8988T (cell line): ENCODE measurements around the gene SLC9A1.
"Not testable (repeated sequence)": the region's sequence is repeated elsewhere in the genome, so short reads cannot be mapped to it uniquely, and the experiment has no call there.

Experiments used
- DNase-seq: peaks from one replicate; pipeline ENCODE4 v3.0.0; 2011

The SLC9A1 gene

DNA sequence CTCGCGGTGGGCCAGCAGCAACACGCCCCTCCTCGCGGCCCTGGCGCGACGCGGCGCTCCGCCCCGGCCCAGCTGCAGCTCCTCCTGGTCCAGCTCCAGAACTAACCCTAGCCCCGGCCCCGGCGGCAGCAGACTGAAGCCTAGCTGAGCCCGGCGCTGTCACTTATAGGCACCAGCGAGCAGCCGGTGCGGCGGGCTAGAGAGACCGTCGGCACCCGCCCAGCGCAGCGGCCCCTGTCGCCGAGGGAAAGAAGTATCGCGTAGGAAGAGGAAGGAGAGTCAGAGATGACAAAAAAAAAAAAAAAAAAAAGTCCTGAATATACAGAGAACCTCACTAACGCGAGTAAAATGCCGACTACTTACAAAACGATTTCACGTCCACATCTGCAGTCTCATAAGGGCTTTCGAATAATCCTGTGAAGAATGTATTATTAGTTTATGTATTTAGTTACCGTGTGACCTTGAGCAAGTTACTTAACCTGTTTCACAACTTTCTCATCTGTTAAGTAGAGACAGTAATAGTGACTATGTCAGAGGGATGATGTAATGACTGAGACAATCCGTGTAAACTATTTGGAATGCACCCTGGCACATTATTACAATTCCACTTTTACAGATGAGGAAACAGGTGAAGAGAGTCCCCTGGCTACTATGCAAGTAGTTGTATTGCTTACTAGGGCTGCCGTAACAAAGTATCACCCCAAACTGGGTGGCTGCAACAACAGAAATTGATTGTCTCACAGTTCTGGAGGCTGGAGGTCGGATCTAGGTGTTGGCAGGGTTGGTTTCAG, at the start of gene SLC9A1:
SLC9A1 (minus strand) TSS at position 135 of the 791 bp plus-strand sequence. CDS start 791 bp downstream, outside the sequence.
- DNase-seq = peak; percentile 46

DNA sequence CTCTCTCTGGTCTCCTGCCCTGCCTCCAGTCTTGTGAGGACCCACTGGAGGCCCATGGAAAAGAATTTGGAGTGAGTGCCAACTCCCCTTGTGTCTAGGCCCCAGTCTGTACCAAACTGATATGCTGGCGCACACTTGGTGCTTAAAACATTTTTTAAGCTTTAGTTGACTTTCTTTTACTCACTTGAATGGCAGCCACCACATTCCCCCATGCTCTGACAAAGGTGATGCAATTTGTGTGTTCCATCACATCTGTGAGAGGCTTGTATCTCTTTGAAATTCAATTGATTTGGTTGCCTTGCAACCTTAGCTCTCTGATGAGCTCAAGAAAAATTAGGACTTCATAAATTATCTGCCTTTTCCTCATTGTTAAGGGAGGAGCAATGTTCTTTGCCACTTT, 49.0 kb upstream of the SLC9A1 start:
- no peak for DNase-seq

DNA sequence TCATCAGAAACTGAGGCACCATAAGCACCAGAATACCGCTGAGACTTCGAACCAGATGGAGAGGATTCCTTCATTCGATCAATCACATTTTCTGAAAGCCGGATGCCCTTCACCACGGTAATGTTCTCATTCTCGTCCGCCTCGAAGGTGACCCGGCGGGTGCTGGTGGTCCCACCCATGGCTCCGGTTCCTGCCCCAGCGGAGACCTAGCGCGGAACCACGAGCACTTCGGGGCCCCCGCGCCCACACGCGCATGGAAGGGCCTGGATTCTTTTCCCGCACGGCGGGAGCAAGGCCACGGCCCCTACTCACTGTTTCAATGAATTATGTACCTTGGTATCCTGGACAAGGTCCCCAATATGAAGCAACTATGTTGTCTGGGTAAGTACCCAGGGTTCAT, 46.4 kb upstream of the SLC9A1 start:
- DNase-seq = no peak

DNA sequence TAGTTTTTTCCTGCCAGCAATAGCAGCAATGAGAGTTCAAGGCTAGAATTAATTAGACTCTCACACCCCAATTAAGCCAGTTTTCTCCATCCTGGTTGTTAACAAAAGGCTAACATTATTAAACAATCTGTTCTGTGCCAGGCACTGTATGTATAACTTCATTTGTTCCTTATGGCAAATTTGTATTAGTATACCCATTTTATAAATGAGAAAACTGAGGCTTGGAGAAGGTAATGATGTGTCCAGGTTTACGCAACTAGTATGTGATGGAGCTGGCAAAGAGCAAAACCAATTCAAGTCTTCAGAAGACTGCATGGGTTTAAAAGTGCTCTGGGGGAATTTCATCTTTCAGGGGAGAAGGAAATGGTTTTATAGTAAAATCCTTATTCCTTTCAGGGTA, 38.3 kb upstream of the SLC9A1 start:
- no peak for DNase-seq

DNA sequence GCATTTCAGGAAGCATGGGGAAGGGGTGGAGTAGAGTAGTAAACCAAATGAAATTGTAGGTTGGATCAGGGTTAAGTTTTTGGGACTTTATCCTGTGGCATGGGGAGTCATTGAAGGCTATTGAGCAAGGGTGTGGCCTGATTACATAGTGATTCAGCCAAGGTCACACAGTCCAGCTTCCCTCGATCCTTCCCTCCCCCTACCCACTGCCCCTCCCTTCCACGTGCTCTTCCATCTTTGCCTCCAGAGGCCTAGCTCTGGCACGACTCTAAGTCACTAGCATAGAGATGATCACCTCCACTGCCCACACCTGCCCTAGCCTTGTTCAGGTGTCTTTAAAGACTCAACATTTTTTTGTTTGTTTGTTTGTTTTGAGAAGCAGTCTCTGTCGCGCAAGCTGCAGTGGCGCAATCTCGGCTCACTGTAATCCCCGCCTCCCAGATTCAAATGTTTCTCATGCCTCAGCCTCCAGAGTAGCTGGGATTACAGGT, 37.2 kb upstream of the SLC9A1 start:
- no peak for DNase-seq

DNA sequence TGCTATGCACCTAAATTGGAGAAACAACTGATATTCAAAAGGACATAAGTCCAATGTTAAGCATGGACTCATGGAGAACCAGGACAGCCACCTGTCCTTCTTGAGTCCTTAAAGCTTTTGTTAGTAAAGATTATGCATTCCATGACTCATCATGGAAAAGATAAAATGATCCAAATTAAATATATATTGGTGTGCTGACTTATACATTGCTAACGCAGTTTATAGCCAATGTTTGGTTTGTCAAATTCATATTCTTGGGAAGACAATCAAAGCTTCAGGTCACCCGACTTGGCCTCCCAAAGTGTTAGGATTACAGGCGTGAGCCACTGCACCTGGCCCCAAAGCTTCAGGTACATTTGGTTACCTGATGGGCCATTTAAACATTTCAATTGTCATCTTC, 29.7 kb upstream of the SLC9A1 start:
- DNase-seq = not testable (repeated sequence)

DNA sequence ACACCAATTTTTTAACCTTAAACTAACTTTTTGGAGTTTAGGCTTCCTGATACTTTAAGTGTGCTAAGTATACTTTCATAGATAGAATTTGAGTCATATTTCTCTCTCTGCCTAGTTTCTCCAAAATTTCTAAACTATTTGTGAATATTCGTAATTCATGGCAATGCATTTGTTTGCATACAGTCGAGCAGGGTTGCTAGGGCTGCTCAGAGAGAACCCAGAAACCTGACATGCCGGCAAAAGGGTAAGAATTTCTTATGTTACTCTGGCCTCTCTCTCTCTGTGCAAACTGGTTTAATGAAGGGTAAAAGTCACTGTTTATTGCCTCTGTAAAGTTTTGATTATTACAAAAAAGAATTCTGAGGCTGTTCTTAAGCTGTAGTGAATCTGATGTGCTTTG, 25.1 kb upstream of the SLC9A1 start:
- no peak for DNase-seq

DNA sequence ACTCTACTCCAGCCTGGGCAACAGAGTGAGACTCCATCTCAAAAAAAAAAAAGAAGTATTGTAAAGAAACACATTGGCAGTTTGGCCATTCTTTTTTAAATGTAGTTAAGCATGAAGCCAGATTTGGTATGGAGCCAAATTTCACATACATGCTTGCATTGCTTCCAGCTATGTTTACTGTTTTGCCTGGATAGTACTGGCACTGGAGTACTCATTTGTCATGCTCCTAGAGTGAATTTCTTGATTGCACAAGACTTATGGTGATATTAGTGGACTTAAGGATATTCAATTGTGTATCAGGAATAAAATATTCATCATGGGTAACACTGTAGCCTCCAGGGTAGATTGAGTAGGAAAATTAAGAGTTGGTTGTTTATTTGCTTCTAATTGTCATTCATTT, 24.5 kb upstream of the SLC9A1 start:
- DNase-seq = no peak

DNA sequence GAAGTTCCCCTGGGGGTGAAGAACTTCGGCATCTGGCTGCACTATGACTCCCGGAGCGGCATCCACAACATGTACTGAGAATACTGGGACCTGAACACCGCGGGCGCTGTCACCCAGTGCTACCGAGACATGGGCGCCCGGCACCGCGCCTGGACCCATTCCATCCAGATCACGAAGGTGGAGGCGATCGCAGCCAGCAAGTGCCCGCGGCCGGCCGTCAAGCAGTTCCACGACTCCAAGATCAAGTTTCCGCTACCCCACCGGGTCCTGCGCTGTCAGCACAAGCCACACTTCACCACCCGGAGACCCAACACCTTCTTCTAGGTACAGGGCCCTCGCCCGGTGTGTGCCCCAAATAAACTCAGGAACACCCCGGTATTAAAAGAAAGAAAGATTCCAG, 22.0 kb upstream of the SLC9A1 start:
- DNase-seq = no peak

DNA sequence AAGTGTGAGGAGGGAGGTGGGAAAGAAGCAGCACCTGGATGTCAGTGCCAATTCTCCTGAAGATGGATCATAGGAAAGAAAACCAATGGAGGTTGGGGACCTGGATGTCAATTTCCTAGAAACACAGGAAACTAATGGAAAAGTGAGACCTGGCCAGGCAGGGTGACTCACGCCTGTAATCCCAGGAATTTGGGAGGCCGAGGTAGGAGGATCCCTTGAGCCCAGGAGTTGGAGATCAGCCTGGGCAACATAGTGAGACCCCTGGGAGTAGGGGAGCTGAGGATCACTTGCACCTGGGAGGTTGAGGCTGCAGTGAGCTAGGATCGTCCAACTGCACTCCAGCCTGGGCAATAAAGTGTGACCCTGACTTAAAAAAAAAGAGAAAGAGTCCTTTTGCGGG, 21.4 kb upstream of the SLC9A1 start:
- no peak for DNase-seq

DNA sequence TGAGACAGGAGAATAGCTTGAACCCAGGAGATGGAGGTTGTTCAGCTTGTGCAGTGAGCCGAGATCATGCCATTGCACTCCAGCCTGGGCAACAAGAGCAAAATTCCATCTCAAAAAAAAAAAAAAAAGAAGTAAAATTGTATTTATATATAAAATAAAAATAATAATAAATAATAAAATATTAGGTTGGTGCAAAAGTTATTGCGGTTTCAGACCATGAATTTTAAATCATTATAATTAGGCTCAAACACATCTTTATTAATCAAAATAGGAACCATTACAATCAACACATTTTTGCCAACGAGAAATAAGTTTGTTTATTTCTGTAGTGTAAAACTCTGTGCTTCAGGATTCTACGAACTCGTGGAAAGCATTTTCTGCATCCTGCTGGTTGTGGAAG, 18.1 kb upstream of the SLC9A1 start:
- not testable (repeated sequence) for DNase-seq

DNA sequence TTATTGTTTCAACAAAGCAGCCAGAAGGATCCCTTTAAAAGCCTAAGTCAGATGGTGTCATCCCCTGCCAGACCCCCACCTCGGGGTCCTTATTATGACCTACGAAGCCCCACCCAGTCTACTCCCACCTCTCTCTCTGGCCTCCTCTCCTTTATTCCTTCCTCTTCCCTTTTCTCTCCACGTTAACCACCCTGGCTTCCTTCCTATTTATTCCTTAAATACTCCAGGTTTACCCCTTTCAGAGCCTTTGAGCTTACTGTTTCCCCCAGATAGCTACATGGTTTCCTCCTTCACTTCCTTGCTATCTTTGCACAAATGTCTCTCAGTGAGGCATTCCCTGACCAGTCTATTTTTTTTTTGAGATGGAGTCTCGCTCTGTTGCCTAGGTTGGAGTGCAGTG, 12.0 kb upstream of the SLC9A1 start:
- no peak for DNase-seq

DNA sequence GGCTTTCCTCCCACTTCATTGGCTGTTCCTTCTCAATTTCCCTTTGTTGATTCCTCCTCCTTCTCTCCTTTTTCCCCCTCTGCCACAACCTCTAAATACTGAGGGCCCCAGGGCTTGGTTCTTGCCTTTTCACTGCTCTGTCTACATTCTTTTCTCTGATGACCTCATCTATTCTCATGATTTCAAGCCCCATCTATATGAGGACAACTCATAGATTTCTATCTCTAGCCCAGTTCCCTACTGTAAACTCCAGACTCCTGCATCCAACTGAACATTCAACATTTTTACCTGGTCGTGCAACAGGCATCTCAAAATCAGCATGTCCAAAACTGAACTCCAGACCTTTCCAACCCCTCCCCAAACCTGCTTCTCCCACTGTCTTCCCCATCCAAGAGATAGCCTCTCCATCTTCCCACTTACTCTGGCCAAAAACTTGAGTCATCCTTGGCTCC, 11.5 kb upstream of the SLC9A1 start:
- no peak for DNase-seq

DNA sequence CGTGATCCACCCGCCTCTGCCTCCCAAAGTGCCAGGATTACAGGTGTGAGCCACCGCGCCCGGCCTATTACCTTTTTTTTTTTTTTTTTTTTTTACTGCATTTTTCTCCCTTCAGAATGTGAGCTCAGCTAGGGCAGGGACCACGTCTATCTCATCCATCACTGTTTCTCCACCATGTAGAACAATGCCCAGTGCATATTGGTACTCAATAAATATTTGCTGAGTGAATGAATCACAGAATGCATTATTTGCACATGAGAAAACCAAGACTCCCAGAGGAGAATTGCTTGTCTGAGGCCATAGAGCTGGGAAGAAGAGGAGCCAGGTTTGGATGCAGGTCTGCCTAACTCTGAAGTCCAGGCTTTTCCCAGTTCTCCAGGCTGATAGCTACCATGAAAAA, 8.2 kb upstream of the SLC9A1 start:
- DNase-seq = no peak

DNA sequence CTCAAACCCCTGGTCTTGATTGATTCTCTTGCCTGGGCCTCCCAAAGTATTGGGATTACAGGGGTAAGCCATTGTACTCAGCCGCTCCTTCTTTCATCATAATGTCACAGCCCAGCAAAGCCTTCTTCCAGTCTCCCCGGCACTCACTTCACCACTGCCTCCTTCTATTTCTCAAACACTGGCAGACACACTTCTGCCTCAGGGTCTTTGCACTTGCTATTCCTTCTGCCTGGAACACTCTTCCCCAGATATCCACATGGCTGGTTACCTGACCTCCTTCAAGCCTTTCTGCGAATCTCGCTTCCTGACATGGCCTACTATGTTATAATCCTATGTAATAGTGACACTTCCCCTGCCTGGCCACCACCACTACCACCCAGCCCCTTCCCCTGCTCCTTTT, 7.2 kb upstream of the SLC9A1 start:
- DNase-seq = no peak

DNA sequence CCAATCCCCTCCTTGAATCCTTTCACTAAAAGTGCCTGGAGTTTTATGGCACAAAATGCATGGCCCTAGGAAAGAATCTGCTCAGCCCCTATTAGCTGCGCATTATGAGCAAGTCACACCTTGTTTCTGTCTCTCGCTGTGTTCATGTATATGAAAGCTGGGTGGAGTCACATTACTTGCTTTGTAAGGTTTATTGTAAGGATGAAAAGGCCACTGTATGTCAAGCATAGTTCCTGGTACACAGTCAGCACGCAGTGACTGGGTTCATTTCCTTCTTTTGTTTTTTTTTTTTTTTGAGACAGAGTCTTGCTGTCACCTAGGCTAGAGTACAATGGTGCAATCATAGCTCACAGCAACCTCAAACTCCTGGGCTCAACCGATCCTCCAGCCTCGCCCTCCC, 6.7 kb upstream of the SLC9A1 start:
- no peak for DNase-seq

DNA sequence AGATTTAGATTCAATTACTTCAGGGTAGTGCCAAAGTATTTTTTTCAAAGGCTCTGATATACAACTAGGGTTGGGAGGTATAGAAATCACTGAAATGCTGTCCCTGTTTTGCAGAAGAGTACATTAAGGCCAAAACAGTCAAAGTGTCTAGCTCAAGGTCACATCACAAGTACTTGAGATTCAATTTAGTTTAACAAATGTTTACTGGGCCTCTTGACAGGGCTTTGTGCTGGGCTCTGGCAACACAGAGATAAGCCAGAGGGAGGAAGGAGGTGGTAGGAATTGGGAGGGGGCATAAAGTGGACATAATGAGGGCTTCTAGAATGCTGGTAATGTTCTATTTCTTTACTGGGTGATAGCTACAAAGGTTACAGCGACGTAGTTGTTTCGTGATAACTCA, 2.3 kb upstream of the SLC9A1 start:
- no peak for DNase-seq

DNA sequence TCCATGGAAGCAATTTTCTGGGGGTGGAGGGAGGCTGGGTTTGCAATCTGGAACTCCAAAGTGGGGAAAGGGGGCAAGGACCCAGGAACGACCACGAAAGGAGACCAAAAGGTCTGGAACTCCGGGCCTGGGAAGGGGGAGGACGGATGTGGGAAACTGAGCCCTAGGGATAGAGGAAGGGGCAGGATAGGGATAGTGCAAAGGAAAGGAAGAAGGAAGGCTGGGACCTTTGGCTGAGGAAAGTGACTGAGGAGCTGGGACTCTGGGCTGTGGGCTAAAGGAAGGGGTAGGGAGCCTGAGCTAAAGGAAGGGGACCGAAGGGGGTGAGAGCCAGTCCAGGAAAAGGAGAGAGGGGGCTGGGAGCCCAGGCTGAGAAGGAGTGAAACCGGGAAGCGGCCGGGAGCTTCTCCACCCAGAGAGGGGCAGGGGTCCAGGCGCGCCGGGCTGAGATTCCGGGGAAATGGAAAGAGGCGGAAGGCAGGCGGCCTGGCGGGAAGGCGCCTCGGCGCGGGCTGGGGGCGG, 395 bp downstream of the SLC9A1 start:
- no peak for DNase-seq

DNA sequence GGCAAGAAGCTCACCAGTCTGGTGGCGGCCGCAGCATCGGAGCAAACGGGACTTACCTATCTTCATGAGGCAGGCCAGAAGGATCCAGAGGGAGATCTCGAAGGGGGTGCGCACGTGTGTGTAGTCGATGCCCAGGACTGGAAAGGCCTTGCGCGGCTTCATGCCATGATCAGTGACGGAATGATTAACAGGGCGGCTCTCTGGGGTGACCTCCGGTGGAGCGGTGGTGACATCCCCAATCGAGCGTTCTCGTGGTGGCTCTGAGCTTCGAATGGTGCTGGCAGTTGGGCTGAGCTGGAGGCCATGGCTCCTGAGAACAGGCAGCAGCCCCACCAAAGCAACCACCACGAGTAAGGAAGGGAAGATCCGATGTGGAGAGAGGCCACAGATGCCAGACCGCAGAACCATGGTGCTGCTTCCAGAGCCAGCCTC, 982 bp downstream of the SLC9A1 start:
- no peak for DNase-seq

DNA sequence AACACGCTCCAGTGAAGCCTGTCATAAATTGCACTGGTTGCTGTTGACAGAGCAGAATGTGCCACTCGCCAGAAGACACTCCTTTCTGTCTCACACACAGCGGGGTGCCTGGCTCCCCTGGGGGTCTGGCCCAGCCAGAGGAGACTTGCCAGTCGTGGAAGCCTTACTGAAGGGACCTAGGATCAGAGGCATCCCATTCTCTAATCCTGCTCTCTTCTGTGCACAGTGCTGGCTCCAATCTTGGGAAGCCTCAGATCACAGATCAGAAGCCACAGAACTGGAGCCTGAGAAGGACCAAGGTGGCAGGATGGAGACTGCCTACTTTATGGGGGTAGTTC, 1.4 kb downstream of the SLC9A1 start:
- DNase-seq = no peak

DNA sequence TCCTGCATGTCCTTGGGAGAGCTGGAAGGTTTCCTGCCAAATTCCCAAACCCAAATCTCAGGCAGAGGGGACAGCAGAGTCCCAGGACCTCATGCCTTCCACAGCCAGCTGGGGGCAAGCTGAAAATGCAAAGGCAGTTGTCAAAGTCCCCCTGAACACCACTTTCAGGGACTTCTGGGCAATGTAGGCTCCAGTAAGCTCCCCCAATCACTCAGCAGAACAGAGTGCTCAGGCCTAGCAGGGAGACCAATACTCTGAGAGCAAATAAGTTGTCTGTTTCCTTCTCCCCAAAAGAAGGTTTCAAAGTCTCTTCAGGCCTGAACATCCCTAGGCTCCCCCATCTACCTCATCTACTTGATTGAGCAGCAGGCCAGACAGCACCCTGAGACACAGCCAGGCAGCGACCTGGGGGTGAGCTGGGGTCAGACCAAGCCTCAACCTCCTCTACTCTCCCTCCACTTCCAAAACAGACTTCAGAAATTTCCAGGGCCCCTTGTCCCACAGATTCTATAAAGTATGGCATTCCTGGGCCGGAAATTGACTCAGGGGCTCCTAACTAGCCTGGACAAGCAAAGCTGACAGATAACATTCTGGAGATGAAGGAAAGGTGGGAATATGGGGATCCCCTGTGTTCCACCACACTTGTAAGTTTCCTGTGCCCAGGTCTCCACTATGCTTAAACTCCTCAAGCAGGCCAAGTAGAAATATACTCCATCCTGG, 1.9 kb downstream of the SLC9A1 start:
- no peak for DNase-seq

DNA sequence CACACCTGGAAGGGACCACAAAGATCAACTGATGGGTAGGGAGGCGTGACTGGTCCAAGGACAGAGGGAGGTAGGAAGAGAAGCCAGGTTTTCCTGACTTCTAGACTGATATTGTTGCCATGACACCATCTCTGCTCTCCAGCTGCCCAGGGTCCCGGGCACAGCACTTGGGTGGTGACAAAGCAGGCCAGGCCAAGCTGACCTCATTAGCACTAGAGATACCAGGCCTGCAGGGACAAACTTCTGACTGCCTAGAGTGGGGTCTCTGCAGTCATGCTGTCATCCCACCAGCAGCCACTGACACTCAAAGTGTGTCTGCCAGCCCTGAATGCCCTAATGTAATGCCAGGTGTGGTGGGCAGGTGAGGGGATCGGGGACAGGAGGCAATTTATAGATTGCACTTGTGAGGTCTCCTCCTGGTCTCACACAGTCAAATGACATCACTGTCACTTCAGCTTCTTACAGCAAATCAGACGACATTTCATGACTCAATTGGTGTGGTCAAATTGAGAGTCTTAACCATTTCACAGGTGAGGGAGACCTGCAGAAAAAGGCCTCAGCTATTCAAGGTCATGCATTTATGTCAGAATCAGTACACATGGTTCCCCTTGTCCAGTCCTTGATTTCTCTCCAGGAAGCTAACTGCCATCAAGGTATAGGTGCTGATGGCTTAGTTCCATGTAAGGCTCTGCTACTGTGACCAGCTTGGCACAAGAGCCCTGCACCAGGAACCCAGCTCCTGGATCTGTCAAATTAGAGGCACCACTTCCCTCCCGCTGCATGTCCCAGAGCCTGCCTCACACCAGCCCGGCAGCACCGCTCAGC, 2.7 kb downstream of the SLC9A1 start:
- DNase-seq = no peak

DNA sequence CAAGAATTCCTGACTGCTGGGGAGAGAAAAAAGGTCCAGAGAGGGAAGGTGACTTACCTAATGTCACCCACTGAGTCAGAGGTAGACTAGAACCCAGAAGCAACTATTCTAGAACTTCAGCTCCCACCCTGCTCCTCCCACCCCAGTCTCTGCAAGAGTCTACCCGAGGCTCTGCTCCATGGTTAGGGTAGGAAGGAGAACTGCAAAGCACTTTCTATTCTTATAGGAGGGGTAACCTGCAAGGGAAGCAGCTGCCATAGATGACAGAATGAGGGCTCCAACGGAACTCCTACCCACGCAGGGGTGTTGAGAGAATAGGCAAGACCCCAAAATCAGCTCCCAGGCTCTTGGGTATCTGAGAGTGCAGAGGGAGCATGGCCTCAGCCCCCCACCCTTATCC, 4.3 kb downstream of the SLC9A1 start:
- no peak for DNase-seq
